ENCODE results near the gene NCKAP5L.

- TF ChIP-seq EZH2phosphoT487 (IDR thresholded peaks at IDR 0.05; ENCODE audit: borderline replicate concordance) = no peak
- no peak for TF ChIP-seq CTCF (conservative IDR thresholded peaks at IDR 0.05; ENCODE audit: low read length)
Observed at GRCh38 chr12:49806321-49806813, 21.8 kb downstream of the NCKAP5L start.
